HepG2 (cell line): Measurements from ENCODE around the gene NUDT3. TPM values are rescaled to one million over a fixed set of nuclear protein-coding genes. Genes with fewer than 3 reads are reported as not detected.

ENCODE experiments used
- ATF6 ChIP-seq: sonication (generic); formaldehyde crosslinking; conservative IDR thresholded peaks from 2 replicates; pipeline ENCODE4 v1.4.0; 2020; ENCODE audit warnings: missing genetic modification reagents
- GATAD2A ChIP-seq: IDR thresholded peaks from 2 replicates; pipeline ENCODE4 v1.6.1; 2016
- IKZF1 ChIP-seq: fragments of 450-650 bp; IDR thresholded peaks from 2 replicates; pipeline ENCODE4 v1.7.1; 2016
- KLF16 ChIP-seq, 2 experiments: sonication (generic) in 1 of 2; formaldehyde crosslinking in 1 of 2; IDR thresholded peaks; 2 replicates each; pipeline versions ENCODE4 v1.6.1 to v1.8.0; 2016 to 2023; ENCODE audit warnings: missing genetic modification reagents in 2 of 2, missing compliant biosample characterization in 1 of 2
- KLF6 ChIP-seq: IDR thresholded peaks from 2 replicates; pipeline ENCODE4 v1.8.0; 2016; ENCODE audit warnings: missing biosample characterization, missing genetic modification reagents
- MAF1 ChIP-seq: sonication (generic); formaldehyde crosslinking; IDR thresholded peaks from 2 replicates; pipeline ENCODE4 v1.5.0; 2020; ENCODE audit warnings: missing genetic modification reagents, borderline replicate concordance
- MLLT10 ChIP-seq: sonication (generic); formaldehyde crosslinking; IDR thresholded peaks from 2 replicates; pipeline ENCODE4 v1.4.0; 2020; ENCODE audit warnings: missing genetic modification reagents
- NFATC3 ChIP-seq: sonication (generic); formaldehyde crosslinking; IDR thresholded peaks from 2 replicates; pipeline ENCODE4 v1.5.1; 2020; ENCODE audit warnings: mild to moderate bottlenecking, missing genetic modification reagents
- PLSCR1 ChIP-seq: sonication (generic); formaldehyde crosslinking; IDR thresholded peaks from 2 replicates; pipeline ENCODE4 v1.5.0; 2020; ENCODE audit warnings: missing genetic modification reagents, mild to moderate bottlenecking, borderline replicate concordance
- SMAD3 ChIP-seq: sonication (generic); formaldehyde crosslinking; IDR thresholded peaks from 2 replicates; pipeline ENCODE4 v1.4.0; 2020; ENCODE audit warnings: missing genetic modification reagents
- SP2 ChIP-seq: sonication (generic); formaldehyde crosslinking; IDR thresholded peaks from 2 replicates; pipeline ENCODE4 v1.5.1; 2020; ENCODE audit warnings: mild to moderate bottlenecking, missing genetic modification reagents
- STAT5B ChIP-seq: sonication (generic); formaldehyde crosslinking; IDR thresholded peaks from 2 replicates; pipeline ENCODE4 v1.4.0; 2020; ENCODE audit warnings: missing genetic modification reagents
- TBX2 ChIP-seq: sonication (generic); formaldehyde crosslinking; IDR thresholded peaks from 2 replicates; pipeline ENCODE4 v1.5.0; 2020; ENCODE audit warnings: missing genetic modification reagents, mild to moderate bottlenecking, borderline replicate concordance
- WIZ ChIP-seq: sonication (generic); formaldehyde crosslinking; IDR thresholded peaks from 2 replicates; pipeline ENCODE4 v1.5.1; 2020; ENCODE audit warnings: mild to moderate bottlenecking, missing genetic modification reagents
- ZFP37 ChIP-seq: sonication (generic); formaldehyde crosslinking; IDR thresholded peaks from 2 replicates; pipeline ENCODE4 v1.4.0; 2020; ENCODE audit warnings: missing genetic modification reagents, borderline replicate concordance
- ZNF446 ChIP-seq: sonication (generic); formaldehyde crosslinking; IDR thresholded peaks from 2 replicates; pipeline ENCODE4 v1.5.0; 2020; ENCODE audit warnings: mild to moderate bottlenecking, missing genetic modification reagents
- ZNF589 ChIP-seq: sonication (generic); formaldehyde crosslinking; conservative IDR thresholded peaks from 2 replicates; pipeline ENCODE4 v1.8.0; 2022; ENCODE audit warnings: mild to moderate bottlenecking, moderate library complexity, missing genetic modification reagents
- ZNF75D ChIP-seq: sonication (generic); formaldehyde crosslinking; IDR thresholded peaks from 2 replicates; pipeline ENCODE4 v1.8.1; 2023; ENCODE audit warnings: missing genetic modification reagents, mild to moderate bottlenecking, borderline replicate concordance
- ZNF883 ChIP-seq: sonication (generic); formaldehyde crosslinking; IDR thresholded peaks from 2 replicates; pipeline ENCODE4 v1.5.1; 2020; ENCODE audit warnings: mild to moderate bottlenecking, missing genetic modification reagents; ENCODE audit errors: not compliant biosample characterization
- polyA plus RNA-seq, 8 experiments: library from polyadenylated mRNA; depleted of rRNA in 3 of 8; stranded (reverse) in 7 of 8; unstranded in 1 of 8; fragments of >200 nt; fragmentation: Illumina TruSeq in 4 of 8; extraction: Trizol in 4 of 8; gene quantifications; 2 replicates each; pipeline versions ENCODE4 v1.2.1 to v1.2.3, GENCODE V29; 2011 to 2016; ENCODE audit warnings: low read depth in 4 of 8, missing spikeins in 1 of 8, mixed read lengths in 1 of 8; ENCODE audit not compliant: insufficient read depth in 1 of 8
- total RNA-seq, 5 experiments: library from RNA; depleted of rRNA; stranded (reverse); fragments of >200 nt; fragmentation: Illumina TruSeq; extraction: Trizol; gene quantifications; 2 replicates each; pipeline ENCODE4 v1.2.3, GENCODE V29; 2016; ENCODE audit warnings: low read depth in 1 of 5
- TF ChIP-seq, protein P1 (sequence below): sonication (generic); formaldehyde crosslinking; IDR thresholded peaks from 2 replicates; pipeline ENCODE4 v1.5.1; 2020; ENCODE audit warnings: mild to moderate bottlenecking, missing genetic modification reagents
- TF ChIP-seq, protein P2 (sequence below): sonication (generic); formaldehyde crosslinking; IDR thresholded peaks from 2 replicates; pipeline ENCODE4 v1.8.0; 2023; ENCODE audit warnings: mild to moderate bottlenecking, missing genetic modification reagents
- TF ChIP-seq, protein P3 (sequence below): IDR thresholded peaks from 2 replicates; pipeline ENCODE4 v1.6.1; 2016; ENCODE audit warnings: missing compliant biosample characterization, missing genetic modification reagents, borderline replicate concordance

Gene NUDT3
- total and polyA plus RNA-seq, 2 of the 13 experiments (the other 11 are each of a cell fraction or from before 2014, with no cell fraction given): 20.2 to 20.6 TPM

GRCh38 chr6:34391786-34392496 lies 528 bp downstream of the NUDT3 start (continued):
- peak; percentile 14; the same call in 1 of the 2 replicates for TF ChIP-seq TBX2 (CRISPR knock-in tag)
- TF ChIP-seq, protein P1, sequence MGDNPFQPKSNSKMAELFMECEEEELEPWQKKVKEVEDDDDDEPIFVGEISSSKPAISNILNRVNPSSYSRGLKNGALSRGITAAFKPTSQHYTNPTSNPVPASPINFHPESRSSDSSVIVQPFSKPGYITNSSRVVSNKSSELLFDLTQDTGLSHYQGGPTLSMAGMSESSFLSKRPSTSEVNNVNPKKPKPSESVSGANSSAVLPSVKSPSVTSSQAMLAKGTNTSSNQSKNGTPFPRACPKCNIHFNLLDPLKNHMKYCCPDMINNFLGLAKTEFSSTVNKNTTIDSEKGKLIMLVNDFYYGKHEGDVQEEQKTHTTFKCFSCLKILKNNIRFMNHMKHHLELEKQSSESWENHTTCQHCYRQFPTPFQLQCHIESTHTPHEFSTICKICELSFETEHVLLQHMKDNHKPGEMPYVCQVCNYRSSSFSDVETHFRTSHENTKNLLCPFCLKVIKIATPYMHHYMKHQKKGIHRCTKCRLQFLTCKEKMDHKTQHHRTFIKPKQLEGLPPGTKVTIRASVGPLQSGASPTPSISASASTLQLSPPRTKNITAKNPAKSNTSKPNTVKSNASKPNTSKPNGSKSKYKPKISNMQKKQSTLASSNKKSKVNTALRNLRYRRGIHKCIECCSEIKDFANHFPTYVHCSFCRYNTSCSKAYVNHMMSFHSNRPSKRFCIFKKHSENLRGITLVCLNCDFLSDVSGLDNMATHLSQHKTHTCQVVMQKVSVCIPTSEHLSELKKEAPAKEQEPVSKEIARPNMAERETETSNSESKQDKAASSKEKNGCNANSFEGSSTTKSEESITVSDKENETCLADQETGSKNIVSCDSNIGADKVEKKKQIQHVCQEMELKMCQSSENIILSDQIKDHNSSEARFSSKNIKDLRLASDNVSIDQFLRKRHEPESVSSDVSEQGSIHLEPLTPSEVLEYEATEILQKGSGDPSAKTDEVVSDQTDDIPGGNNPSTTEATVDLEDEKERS: peak; percentile 76; the same call in 1 of the 2 replicates
- no peak for TF ChIP-seq STAT5B (CRISPR knock-in tag)
- no peak for TF ChIP-seq SMAD3 (CRISPR knock-in tag)
- no peak for TF ChIP-seq MLLT10 (CRISPR knock-in tag)
- TF ChIP-seq ZNF883: peak; percentile 21
- peak; percentile 5; the same call in 1 of the 2 replicates for TF ChIP-seq ZNF589
- TF ChIP-seq, protein P2, sequence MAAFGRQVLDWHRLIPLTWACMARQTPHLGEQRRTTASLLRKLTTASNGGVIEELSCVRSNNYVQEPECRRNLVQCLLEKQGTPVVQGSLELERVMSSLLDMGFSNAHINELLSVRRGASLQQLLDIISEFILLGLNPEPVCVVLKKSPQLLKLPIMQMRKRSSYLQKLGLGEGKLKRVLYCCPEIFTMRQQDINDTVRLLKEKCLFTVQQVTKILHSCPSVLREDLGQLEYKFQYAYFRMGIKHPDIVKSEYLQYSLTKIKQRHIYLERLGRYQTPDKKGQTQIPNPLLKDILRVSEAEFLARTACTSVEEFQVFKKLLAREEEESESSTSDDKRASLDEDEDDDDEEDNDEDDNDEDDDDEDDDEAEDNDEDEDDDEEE (CRISPR knock-in tag): peak; percentile 95
- TF ChIP-seq ZFP37 (CRISPR knock-in tag): peak; percentile 73; the same call in 1 of the 2 replicates
- TF ChIP-seq KLF6 (CRISPR knock-in tag): no peak
- TF ChIP-seq ATF6 (CRISPR knock-in tag): no peak
- TF ChIP-seq NFATC3 (CRISPR knock-in tag): no peak
- TF ChIP-seq KLF16 (CRISPR knock-in tag; IDR thresholded peaks at IDR 0.05): peak in 1 of 2 experiments; percentile 56; a peak in 2 of 4 replicates
- TF ChIP-seq ZNF75D (CRISPR knock-in tag): no peak
- TF ChIP-seq GATAD2A (CRISPR knock-in tag): no peak; the same call in 1 of the 2 replicates
- peak; percentile 64; the same call in 1 of the 2 replicates for TF ChIP-seq WIZ
- TF ChIP-seq MAF1 (CRISPR knock-in tag): peak; percentile 76; the same call in 1 of the 2 replicates
- TF ChIP-seq ZNF446 (CRISPR knock-in tag): peak; percentile 90
- no peak for TF ChIP-seq IKZF1
- no peak for TF ChIP-seq PLSCR1
- no peak for TF ChIP-seq SP2 (CRISPR knock-in tag)
- TF ChIP-seq, protein P3, sequence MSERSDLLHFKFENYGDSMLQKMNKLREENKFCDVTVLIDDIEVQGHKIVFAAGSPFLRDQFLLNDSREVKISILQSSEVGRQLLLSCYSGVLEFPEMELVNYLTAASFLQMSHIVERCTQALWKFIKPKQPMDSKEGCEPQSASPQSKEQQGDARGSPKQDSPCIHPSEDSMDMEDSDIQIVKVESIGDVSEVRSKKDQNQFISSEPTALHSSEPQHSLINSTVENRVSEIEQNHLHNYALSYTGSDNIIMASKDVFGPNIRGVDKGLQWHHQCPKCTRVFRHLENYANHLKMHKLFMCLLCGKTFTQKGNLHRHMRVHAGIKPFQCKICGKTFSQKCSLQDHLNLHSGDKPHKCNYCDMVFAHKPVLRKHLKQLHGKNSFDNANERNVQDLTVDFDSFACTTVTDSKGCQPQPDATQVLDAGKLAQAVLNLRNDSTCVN (CRISPR knock-in tag): no peak; the same call in 1 of the 2 replicates
